GM12891 (cell line): ENCODE measurements around the gene CHMP4B.

ENCODE experiments used
- PAX5 ChIP-seq: IDR thresholded peaks from 2 replicates; pipeline ENCODE4 v1.6.1; 2011; ENCODE audit warnings: low read length, moderate library complexity, mild to moderate bottlenecking; ENCODE audit not compliant: insufficient read depth, severe bottlenecking
- POLR2A ChIP-seq: IDR thresholded peaks from 2 replicates; pipeline ENCODE4 v1.6.1; 2011; ENCODE audit warnings: low read depth, low read length, control low read depth
- POLR2AphosphoS5 ChIP-seq: IDR thresholded peaks from 2 replicates; pipeline ENCODE4 v1.6.1; 2011; ENCODE audit warnings: low read depth, low read length, control low read depth
- TAF1 ChIP-seq: IDR thresholded peaks from 2 replicates; pipeline ENCODE4 v1.6.1; 2011; ENCODE audit warnings: low read depth, low read length, control low read depth

DNA sequence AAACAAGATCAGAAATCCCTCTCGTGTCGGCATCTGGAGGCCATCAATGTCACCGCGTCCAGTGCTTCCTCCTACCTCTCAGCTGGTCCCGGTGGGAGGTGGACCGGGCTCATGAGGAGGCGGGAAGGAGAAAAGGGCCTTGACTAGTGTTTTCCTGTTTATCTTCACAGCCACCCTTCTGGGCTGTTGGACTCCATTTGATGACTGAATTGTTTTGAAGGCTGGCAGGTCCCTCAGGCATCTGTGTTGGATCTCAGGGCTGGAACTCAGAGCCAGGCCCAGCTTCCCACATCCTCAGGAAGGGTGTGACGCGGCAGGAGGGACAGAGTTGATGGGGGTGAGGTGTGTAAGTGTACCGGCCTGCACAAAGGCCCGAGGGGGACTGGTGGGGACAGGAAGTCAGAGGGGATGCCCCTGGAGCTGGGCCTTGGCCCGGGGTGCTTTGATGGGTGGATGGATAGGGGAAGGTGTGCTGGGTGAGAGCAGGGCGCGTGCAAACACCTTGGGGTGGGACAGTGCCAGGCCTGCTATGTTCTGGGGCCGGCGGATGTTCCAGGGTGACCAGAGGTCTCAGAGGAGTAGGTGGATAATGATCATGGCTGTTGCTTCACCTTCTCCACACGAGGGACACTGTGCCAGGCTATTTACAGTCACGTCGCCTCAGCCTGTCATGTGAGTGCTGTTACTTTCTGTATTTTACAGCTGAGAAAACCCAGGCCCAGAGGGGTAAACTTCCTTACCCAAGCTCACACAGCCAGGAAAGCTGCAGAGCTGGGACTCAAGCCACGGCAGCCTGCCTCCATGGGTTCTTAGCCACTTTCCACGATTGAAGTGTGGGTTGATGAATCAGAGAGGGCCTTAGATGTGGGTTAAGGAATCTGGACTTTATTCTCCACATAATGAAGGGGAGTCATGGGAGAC, 17.9 kb upstream of the CHMP4B start:
- TF ChIP-seq POLR2A (no peak), TAF1 (no peak), POLR2AphosphoS5 (no peak), PAX5 (no peak)
